ENCODE data around the gene ZNHIT2. TPM values are rescaled to one million over a fixed set of nuclear protein-coding genes. Genes with fewer than 3 reads are reported as not detected.

Gene ZNHIT2
- total and polyA plus RNA-seq, 2 of the 13 experiments (the other 11 are each of a cell fraction or from before 2014, with no cell fraction given), result 1.1 to 6.5 TPM

DNA sequence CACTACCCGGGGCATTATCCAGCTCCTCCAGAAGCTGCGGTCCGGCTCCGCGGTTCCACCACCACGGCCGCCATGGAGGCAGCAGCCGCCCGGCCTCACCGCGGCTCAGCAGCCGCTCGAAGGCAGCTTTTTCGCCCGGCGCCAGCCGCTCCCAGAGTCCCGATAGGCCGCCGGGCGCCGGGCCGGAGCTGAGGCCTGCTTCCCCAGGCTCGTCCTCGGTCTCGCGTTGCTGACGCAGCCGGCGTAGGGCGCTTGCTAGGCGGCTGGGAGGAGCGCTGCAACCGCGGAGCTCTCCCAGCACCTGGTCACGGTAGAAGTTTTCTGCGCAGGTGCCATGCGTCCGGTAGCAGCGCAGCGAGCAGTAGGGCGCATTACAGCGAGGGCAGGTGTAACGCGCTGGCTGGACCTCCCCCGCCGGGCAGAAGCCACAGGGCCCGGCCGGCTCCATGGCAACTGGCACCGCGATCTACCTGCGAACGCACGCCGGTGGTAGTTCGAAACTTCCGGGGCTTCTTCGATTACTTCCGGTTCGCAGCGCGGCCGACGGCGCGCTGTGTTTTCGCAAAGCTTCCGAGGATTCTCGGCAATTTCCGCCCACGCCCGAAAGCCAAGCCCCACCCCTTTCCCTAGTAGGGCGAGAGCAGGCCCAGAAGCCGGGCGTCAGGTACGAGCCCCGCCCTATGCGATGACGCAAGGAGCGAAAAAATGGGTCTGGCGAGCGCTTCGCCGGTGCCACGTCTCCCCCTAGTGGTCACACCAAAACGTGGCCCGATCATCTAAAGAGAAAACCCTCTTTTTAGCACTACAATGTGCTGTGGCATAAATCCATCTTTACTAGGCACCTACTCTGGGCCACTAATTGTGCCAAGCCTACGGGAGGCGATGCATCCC, at the start of gene ZNHIT2 (continued):
- TF ChIP-seq ZNF136 (CRISPR knock-in tag; IDR thresholded peaks at IDR 0.05; ENCODE audit: low read depth) (0 out of 2 replicates have a peak, but pooled peaks have one; percentile 24), TEAD3 (CRISPR knock-in tag; optimal IDR thresholded peaks at IDR 0.05; ENCODE audit: borderline replicate concordance) (peak; percentile 7), RXRA (CRISPR knock-in tag; IDR thresholded peaks at IDR 0.05) (peak; percentile 71; the same call in 1 of the 2 replicates), PTBP1 (IDR thresholded peaks at IDR 0.05; ENCODE audit: low read depth, low read length, poor library complexity, severe bottlenecking) (peak; percentile 61), ZNF598 (CRISPR knock-in tag; IDR thresholded peaks at IDR 0.05; ENCODE audit: borderline replicate concordance) (peak; percentile 39; the same call in 1 of the 2 replicates), SRSF4 (IDR thresholded peaks at IDR 0.05; ENCODE audit: low read depth, low read length, poor library complexity, severe bottlenecking) (peak; percentile 73), NR2F6 (IDR thresholded peaks at IDR 0.05) (no peak), NR2F6 (CRISPR knock-in tag; IDR thresholded peaks at IDR 0.05) (peak; percentile 13; the same call in 1 of the 2 replicates), ZNF20 (CRISPR knock-in tag; IDR thresholded peaks at IDR 0.05) (no peak), ZNF678 (CRISPR knock-in tag; IDR thresholded peaks at IDR 0.05) (peak; percentile 41; the same call in 1 of the 2 replicates), CCAR2 (optimal IDR thresholded peaks at IDR 0.05; ENCODE audit: low read depth, low read length) (peak; percentile 71), ETV5 (CRISPR knock-in tag; IDR thresholded peaks at IDR 0.05; ENCODE audit: borderline replicate concordance) (peak; percentile 37; the same call in 1 of the 2 replicates), ELF1 (CRISPR knock-in tag; IDR thresholded peaks at IDR 0.05) (peak; percentile 91), RARA (CRISPR knock-in tag; IDR thresholded peaks at IDR 0.05) (no peak), IRF9 (CRISPR knock-in tag; IDR thresholded peaks at IDR 0.05; ENCODE audit: borderline replicate concordance) (0 out of 2 replicates have a peak, but pooled peaks have one; percentile 4), ZNF570 (CRISPR knock-in tag; IDR thresholded peaks at IDR 0.05; ENCODE audit: borderline replicate concordance) (no peak), RFXAP (CRISPR knock-in tag; IDR thresholded peaks at IDR 0.05; ENCODE audit: borderline replicate concordance) (no peak), CCDC6 (CRISPR knock-in tag; IDR thresholded peaks at IDR 0.05) (peak; percentile 81), TOE1 (CRISPR knock-in tag; IDR thresholded peaks at IDR 0.05) (no peak)
- TF ChIP-seq, protein P1, sequence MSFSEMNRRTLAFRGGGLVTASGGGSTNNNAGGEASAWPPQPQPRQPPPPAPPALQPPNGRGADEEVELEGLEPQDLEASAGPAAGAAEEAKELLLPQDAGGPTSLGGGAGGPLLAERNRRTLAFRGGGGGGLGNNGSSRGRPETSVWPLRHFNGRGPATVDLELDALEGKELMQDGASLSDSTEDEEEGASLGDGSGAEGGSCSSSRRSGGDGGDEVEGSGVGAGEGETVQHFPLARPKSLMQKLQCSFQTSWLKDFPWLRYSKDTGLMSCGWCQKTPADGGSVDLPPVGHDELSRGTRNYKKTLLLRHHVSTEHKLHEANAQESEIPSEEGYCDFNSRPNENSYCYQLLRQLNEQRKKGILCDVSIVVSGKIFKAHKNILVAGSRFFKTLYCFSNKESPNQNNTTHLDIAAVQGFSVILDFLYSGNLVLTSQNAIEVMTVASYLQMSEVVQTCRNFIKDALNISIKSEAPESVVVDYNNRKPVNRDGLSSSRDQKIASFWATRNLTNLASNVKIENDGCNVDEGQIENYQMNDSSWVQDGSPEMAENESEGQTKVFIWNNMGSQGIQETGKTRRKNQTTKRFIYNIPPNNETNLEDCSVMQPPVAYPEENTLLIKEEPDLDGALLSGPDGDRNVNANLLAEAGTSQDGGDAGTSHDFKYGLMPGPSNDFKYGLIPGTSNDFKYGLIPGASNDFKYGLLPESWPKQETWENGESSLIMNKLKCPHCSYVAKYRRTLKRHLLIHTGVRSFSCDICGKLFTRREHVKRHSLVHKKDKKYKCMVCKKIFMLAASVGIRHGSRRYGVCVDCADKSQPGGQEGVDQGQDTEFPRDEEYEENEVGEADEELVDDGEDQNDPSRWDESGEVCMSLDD (CRISPR knock-in tag; IDR thresholded peaks at IDR 0.05; ENCODE audit: borderline replicate concordance), result no peak
- TF ChIP-seq, protein P2, sequence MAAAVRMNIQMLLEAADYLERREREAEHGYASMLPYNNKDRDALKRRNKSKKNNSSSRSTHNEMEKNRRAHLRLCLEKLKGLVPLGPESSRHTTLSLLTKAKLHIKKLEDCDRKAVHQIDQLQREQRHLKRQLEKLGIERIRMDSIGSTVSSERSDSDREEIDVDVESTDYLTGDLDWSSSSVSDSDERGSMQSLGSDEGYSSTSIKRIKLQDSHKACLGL (CRISPR knock-in tag; IDR thresholded peaks at IDR 0.05), result 0 out of 2 replicates have a peak, but pooled peaks have one; percentile 71
- TF ChIP-seq, protein P3, sequence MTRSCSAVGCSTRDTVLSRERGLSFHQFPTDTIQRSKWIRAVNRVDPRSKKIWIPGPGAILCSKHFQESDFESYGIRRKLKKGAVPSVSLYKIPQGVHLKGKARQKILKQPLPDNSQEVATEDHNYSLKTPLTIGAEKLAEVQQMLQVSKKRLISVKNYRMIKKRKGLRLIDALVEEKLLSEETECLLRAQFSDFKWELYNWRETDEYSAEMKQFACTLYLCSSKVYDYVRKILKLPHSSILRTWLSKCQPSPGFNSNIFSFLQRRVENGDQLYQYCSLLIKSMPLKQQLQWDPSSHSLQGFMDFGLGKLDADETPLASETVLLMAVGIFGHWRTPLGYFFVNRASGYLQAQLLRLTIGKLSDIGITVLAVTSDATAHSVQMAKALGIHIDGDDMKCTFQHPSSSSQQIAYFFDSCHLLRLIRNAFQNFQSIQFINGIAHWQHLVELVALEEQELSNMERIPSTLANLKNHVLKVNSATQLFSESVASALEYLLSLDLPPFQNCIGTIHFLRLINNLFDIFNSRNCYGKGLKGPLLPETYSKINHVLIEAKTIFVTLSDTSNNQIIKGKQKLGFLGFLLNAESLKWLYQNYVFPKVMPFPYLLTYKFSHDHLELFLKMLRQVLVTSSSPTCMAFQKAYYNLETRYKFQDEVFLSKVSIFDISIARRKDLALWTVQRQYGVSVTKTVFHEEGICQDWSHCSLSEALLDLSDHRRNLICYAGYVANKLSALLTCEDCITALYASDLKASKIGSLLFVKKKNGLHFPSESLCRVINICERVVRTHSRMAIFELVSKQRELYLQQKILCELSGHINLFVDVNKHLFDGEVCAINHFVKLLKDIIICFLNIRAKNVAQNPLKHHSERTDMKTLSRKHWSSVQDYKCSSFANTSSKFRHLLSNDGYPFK (CRISPR knock-in tag; IDR thresholded peaks at IDR 0.05; ENCODE audit: borderline replicate concordance), result peak; percentile 94
